Activated effector memory CD4-positive, alpha-beta T cell treated with anti-CD3 and anti-CD28 coated beads, Interleukin-2, amount 50 U/mL, for 16 hours (primary cell): ENCODE data around the gene DHX35.
"Not testable (repeated sequence)": the region's sequence is repeated elsewhere in the genome, so short reads cannot be mapped to it uniquely, and the experiment has no call there.

Experiments
- DNase-seq: peaks from one replicate; pipeline ENCODE4 v3.0.0-alpha.2; 2020

The DHX35 gene

DNA sequence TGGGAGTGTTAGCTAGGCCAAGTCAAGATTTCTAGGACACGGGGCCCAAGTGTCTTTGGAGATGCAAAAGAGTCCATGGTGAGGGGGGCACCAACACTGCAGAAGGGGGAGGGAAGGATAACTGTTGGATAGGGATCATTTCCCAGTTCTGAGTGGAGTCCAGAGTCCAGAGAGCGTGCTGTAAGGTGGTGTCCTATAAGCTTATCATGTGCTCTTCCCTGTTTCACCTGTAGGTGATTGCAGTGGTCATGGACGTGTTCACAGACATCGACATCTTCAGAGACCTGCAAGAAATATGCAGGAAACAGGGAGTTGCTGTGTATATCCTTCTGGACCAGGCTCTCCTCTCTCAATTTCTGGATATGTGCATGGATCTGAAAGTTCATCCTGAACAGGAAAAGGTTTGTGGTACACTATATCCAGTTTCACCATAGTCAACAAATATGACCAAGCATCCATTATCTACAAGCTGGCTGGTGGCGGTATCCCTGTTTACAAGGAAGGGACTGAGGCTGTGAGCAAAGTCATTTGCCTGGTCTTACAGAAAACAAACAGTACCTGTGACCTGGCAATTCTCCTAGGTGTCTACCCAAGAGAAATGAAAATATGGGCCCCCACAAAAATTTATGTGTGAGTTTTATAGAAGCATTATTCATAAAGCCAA lies 20.3 kb upstream of the DHX35 start:
- DNase-seq, result no peak

DNA sequence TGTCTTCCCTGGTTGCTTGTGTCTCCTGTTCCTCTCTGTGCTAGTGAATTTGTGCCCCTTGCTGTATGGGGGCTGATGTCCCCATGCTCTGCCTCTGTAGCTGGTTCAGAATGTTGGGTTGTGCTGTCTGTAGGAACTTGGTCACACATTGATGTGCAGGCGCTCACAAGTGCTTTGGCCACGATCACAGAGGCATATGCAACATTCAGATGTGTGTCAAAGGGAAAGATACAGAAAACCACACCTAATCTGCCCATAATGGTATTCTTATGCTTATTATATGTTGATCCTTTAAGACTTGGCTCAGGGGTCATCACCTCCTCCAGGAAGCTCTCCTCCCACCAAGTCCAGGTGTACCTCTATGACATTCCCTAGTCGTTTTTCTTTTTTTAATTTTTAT lies 17.1 kb upstream of the DHX35 start:
- no peak for DNase-seq

DNA sequence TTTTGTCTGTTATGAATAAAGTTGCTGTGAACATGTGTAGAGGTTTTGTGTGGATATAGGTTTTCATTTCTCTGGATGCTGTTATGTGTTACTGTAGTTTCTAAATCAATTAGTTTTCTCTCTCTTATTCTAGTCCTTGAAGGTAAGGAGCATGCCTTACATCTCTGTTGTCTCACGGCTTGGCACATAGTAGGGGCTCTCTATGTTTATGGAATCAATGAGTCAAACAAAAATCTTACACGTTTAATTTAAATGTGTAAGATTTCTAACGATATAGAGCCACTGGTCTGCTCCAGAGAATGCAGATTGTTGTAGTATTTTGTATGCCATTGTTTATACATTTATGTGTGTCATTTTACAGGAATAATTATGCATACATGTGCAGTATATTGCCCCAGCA lies 15.3 kb upstream of the DHX35 start:
- no peak for DNase-seq

DNA sequence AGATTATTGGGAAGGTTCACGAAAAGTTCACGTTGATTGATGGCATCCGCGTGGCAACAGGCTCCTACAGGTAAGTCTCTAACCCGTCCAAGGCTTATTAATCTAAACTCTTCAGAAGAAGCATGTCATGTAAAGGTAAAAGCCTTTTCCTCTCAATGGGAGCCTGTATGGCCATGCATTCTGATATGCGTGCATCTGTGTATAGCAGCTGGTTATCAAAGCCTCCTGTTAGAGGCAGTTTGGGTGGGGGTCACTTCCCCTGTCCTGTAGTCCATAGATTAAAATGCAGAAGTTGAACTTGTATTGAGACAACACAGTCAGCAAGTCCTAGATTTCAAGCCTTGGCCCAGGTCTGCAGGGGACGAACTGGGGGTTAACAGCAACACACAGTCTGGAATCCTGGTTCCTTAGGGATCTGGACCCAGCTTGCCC lies 14.2 kb upstream of the DHX35 start:
- DNase-seq, result no peak

DNA sequence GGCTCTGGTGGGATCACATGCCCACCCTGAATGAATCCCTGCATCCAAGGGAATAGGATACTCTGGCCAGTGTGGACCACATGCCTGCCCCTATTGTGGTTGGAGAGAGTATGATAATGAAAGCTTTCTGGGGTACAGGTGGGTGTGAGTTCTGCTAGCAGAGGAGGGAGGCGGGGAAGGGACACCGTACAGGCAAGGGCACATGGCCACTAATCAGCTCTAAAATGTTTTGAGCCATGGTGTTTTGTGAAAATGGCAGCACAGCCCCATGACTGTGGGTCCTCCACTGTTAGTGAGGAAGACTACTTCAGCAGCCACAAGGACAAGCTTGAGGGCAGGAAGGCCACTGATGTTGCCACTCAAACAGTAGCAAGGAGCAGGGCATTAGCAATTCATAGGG lies 11.9 kb upstream of the DHX35 start:
- DNase-seq, result no peak

DNA sequence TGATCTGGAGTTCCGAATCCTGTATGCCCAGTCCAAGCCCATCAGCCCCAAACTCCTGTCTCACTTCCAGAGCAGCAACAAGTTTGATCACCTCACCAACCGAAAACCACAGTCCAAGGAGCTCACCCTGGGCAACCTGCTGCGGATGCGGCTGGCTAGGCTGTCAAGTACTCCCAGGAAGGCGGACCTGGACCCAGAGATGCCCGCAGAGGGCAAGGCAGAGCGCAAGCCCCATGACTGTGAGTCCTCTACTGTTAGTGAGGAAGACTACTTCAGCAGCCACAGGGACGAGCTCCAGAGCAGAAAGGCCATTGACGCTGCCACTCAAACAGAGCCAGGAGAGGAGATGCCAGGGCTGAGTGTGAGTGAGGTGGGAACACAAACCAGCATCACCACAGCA lies 10.5 kb upstream of the DHX35 start:
- no peak for DNase-seq

DNA sequence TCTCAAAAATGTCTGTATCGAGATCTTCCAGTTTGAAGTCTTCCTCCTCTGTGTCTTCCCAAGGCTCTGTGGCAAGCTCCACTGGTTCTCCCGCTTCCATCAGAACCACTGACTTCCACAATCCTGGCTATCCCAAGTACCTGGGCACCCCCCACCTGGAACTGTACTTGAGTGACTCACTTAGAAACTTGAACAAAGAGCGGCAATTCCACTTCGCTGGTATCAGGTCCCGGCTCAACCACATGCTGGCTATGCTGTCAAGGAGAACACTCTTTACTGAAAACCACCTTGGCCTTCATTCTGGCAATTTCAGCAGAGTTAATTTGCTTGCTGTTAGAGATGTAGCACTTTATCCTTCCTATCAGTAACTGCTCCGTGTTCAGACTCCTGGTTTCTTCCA lies 10.0 kb upstream of the DHX35 start:
- no peak for DNase-seq

DNA sequence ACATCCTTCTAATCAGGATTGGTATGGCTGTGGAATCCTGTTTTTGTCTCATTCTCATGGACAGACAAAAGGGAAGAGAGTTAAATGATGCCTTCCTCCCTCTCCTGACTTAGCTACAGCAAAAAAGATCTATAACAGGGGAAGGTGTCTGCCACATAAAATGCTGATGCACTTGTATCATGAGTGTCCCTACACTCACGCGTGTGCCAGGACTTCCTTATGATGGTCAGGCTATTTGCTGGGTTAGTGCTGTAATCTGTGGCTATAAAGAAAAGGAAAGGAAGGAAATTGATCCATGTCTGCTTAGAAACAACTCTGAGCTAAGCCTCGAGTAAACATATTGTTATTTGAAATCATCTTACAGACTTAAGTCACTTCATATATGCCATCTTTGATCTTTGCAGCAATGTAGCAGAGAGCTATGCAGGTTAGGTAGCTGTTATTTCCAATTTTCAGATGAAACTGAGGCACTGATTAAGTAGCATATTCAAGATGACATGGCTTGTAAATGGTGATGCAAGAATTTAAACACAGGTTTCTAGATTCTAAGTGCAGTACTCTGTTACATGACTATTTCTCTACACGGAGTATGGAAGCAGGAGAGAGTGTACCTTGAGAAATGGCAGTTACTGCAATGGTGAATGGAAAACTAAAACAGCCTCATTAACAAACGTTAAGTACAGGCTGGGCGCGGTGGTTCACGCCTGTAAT lies 8.4 kb upstream of the DHX35 start:
- no peak for DNase-seq

DNA sequence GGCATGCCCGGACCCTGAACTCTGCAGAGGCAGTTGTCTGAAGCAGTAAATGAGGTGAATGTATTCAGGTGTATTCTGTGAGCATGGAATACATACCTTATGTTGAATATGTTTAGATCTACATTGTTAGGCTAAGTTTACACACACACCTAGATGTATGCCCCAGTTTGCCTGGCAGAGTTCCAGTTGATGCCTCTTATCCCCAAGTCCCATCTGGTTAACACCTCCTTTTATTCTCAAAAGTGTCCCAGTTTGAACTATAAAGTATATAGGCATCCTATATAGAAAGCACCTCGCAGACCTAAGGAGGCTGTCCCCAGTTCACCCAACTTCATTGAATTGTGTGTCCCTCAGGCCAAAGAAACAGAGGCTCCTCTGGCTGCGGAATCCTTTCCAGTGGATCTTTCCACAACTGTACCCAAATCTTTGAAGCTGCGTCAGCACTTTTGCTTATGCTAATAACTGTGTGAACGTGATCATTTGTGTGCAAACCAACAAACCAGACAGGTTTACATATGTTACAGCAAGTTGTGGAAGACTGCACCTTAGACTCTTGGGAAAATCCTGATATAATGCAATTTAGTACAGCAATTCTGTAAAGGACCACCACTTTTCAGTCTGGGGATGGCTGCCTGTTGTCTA lies 4.8 kb upstream of the DHX35 start:
- no peak for DNase-seq

DNA sequence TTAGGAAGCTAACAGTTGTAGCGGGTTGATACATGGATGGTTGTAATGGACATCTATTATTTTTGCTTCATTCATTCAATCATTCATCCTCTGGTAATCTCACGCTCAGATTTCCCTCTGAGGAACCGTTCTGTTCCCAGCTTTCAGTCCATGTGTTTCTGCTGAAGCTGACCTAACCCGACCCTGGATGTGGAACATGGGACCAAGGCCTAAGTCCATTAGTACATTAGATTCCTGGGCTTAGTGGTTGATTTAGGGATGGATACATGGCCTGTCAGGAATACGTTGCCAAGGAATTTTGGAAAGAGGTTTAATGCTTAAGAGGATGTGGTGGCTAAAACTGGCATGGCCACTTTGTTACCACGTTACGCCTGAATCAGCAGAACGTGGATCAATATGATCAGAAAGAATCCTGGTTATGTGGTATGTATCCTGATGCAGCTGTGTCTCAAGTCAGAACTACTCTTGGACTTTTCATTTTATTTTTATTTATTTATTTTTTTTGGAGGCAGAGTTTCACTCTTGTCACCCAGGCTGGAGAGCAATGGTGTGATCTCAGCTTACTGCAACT lies 4.1 kb upstream of the DHX35 start:
- DNase-seq, result no peak

DNA sequence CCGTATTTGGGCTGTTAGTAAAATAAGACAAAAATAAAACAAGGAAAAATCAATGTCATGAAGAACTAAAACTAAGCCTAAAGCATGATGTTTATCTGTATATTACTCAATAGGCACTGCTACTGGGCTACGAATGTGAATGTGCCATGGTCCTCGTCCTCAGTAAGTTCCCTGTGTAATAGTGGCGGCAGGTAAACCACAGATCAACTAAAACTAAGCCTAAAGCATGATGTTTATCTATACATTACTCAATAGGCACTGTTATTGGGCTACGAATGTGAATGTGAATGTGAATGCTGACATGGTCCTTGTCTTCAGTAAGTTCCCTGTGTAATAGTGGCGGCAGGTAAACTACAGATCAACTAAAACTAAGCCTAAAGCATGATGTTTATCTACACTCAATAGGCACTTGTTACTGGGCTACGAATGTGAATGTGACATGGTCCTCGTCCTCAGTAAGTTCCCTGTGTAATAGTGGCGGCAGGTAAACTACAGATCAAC lies 1.9 kb upstream of the DHX35 start:
- not testable (repeated sequence) for DNase-seq

DNA sequence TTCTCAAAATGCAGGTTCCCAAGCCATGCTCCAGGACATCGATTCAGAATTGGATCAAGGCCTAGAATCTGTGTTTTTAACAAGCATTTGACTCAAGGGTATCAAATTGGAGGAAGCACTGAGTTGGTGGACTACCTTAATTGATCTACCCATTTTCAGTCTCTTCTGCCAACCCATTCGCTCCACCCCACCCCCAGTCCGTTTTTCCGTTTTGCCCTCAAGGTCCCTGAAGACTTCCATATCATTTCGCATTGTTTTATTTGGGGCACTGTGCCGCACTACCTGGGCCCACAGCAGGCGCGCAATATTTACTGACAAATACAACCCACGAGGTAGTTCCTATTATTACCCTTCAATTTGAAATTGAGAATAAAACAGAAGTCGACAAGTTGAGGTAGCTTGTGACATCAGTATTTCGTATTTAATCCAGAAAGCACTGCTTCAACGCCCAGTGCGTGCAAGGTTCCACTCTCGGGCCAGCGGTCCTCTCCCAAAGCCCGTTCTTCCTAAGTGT lies 557 bp upstream of the DHX35 start:
- peak; percentile 69 for DNase-seq

DNA sequence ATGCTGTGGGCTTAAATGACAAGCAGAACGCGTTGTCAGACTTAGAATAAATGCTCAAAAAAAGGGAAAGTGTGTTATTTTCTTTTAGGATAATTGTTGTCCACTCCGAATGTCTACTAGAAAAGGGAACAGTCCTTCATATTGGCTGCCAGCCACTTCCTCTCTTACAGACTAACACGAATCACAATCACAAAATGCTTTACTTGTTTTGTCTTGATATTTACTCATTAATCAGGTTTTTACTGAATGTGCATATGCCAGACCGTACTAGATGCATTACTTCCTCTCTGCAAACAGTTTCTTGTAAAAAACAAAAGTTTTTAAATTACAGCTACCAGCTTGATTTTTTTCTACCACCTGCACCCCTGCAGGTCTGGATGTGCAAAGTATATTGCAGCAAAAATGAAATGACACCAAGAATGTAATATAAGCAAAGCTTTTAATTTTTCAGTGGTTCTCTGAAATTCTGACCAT lies 821 bp downstream of the DHX35 start:
- no peak for DNase-seq

DNA sequence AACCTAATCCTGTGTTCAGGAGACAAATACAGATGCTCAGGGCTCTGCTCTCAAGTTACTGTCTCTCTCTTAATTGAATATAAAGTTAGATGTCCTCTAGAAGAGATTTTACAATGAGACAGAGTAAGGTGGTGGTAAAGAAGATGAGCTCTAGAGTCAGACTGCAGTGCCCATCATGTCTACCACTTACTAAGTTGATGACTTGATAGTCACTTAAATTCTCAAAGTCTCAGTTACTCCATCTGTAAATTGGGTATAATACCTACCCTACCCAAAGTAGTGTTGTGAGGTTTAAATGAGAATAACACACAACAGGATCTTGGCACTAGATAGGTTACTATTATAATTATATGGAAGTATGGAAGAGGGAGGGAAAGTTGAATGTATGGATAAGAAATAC lies 1.6 kb downstream of the DHX35 start:
- DNase-seq, result no peak

DNA sequence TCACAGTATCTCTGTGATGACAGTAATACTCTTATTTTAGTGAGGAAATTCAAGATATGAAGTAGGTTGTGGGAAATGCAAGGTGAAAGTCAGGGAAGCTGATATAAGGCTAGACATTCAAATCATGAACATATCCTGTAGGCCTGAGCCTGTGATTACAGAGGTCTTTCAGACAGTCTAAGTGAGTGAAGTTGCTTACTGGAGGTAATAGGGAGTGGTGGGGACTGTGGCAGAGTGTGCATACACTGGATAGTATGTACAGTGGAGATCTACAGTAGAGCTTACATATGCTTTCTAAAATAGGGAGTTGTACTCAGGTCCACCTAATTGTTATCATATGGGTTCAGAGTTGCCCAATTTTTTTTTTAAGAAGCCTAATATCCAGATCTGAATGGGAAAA lies 3.1 kb downstream of the DHX35 start:
- DNase-seq, result no peak

DNA sequence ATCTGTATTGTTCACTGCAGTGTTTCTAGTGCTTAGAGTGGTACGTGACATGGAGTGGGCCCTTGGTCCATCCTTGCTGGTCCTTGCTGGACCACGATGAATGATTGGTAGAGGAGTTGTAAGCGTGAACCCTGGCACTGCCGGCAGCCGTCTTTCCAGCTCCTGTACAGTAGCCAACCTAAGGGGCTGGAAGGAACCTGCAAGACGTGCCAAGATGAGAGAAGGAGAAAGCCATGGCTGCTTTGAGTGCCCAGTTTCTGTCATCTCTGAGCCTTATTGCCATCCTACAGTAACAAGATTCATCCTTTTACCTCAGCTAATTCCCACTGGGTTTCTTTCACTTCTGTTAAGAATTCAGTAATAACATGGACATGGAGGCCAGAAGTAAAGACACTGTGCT lies 5.9 kb downstream of the DHX35 start:
- DNase-seq, result no peak

DNA sequence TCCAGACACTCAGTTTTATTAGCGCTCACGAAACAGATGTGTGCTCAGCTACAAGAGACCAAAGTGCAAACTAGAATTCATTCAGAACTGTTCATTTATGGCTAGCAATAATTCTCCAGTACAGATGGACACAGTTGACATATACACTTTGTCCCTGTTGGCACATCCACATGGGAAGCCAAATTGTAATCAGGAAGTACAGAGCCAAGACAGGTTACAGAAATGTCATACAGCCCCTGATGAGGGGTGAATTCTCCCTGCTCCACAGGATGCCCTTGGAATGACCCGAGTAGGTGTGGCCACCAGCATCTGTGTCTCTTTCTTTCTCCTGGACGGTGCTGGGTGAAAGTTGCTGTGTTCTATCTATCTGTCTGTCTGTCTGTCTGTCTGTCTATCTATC lies 7.6 kb downstream of the DHX35 start:
- no peak for DNase-seq

DNA sequence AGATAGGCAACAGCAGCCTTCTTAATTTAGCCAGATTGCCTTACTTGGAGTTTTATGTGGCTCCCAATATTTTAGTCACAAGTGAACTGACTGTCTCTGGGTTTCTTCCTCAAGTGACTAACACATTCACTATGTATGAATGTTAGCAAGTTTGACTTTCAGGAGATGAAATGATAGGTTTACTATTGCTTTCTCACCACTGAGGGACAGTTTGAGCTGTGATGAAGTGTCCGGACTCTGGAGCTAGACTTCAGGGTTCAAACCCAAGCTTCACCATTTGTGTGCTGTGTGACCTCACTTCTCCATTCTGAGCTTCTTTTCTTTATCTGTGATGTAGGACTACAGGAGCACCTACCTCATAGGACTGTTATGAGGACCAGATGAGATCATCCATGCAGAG lies 8.2 kb downstream of the DHX35 start:
- no peak for DNase-seq

DNA sequence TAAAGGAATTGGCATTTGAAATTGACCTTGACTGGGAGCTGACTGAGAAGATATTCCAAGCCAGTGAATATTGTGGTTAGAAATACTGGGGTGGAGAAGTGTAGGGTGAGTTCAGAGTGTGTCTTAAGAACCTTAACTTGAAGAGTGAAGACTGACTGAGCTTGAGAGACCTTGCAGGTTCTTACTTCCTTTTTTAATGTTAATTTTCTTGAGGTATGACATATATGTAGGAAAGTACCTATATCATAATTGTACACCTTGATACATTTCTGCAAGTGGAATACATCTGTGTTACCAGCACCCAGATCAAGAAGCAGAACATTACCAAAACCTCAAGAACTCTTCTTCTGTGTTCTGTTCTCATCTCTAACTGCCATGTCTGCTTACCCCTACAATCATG lies 11.0 kb downstream of the DHX35 start:
- DNase-seq, result no peak

DNA sequence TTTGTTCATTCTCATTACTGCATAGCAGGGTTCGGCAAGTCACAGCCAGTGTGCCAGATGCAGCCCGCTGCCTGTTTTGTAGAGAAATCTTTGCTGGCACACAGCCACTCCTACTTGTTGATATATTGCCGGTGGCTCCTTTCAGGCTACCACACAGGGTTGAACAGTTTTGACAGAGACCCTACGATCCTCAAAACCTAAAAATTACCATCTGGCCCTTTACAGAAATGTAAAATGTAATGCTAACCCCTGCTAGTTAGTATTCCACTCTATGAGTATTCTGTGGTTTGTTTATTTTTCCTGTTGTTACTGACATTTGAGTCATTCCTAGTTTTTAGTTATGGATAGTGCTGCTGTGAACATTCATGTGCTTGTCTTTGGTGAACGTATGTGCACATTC lies 11.5 kb downstream of the DHX35 start:
- no peak for DNase-seq

DNA sequence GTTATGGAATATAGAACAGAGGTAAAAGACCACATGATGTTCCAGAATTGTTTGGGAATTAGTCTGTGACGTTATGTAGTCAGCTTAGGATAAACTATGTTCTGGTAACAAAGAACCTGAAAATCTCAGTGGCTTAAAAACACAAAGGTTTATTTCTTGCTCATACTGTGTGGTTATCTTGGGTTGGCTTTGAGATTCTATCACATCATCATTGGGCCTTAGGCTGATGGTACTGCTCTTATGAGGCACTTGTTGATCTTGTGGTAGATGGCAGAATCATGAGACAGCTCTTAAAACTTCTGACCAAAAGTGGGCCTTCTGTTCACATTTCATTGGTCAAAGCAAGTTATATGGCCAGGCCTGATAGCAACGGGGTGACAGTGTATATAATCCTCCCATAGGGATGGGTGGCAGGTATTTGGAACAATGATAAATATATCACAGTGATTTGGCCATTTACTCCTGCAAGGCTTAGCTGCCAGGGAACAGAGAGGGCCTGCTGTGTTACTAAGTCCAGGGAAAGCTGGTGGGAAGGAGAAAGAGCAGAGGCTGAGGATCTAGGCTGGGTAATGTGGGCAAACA lies 13.5 kb downstream of the DHX35 start:
- no peak for DNase-seq

DNA sequence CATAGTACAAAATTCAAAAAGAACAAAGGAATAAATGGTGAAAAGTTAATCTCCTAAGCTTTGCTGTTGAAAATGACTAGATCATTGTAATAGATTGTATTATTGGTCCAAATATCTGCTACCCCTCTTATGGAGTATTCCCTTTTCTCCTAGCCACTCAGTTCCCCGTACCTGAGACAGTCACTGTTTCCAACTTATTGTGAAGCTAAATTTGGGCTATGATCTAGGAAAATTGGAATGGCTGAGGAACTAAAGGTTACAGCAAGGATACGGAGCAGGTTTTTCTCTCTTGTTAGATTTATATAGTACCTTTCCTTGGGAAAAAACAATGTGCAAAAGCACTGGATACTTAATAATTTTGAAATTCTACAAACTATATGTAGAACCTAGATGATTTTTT lies 17.3 kb downstream of the DHX35 start:
- DNase-seq, result no peak

DNA sequence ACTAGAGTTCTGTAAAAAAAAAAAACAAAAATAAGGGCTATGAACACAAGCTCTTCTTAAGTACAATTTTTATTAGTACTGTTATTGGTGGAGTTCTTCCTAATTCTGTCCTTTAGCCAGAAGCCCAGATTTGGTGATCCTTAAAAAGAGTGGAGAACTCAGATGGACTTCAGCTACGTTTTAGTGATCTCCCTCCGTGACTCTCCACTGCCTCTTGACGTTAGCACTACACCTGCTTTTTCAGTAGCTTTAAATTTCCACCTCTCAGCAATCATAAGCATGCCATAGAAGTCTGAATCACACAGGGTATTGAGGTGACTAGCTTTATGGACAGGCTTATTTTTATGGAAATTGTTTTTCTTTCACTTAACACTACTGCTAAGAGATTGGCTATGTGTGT lies 17.7 kb downstream of the DHX35 start:
- no peak for DNase-seq
